Mucosa of descending colon (tissue), 3 donors: ENCODE results near the gene NTM. TPM values are rescaled to one million over a fixed set of nuclear protein-coding genes. Genes with fewer than 3 reads are reported as not detected.

Source experiments
- ATAC-seq: fragments of 200-7000 bp; cut with Tn5 transposase; one replicate; pipeline ENCODE4 v1.9.1; 2020; ENCODE audit warnings: mild to moderate bottlenecking, moderate library complexity
- DNase-seq, 3 donors: peaks; one replicate each; pipeline ENCODE4 v3.0.0-alpha.2; 2020
- H3K36me3 ChIP-seq: fragments of 200-600 bp; one replicate; pipeline ENCODE4 v1.8.0; 2021; ENCODE audit warnings: low read depth, mild to moderate bottlenecking
- H3K4me1 ChIP-seq: fragments of 200-600 bp; one replicate; pipeline ENCODE4 v1.8.0; 2021; ENCODE audit warnings: low read depth, mild to moderate bottlenecking
- H3K4me3 ChIP-seq: fragments of 200-600 bp; one replicate; pipeline ENCODE4 v1.8.0; 2021; ENCODE audit warnings: mild to moderate bottlenecking
- H3K9me3 ChIP-seq: fragments of 200-600 bp; one replicate; pipeline ENCODE4 v1.8.0; 2021; ENCODE audit warnings: mild to moderate bottlenecking
- CTCF ChIP-seq: fragments of 200-600 bp; IDR thresholded peaks from one replicate; pipeline ENCODE4 v1.8.0; 2022; ENCODE audit warnings: antibody characterized with exemption, mild to moderate bottlenecking
- intact Hi-C, 2 donors: fragments of 100-400 bp; cut with DNase I in 1 of 2; cut with micrococcal nuclease in 1 of 2; formaldehyde crosslinking; loops; one replicate each; pipeline versions ENCODE4 v1.11.0 to v1.11.1; 2022; cut with DNase I, micrococcal nuclease
- total RNA-seq, 3 donors: library from RNA; stranded (reverse); fragmentation: NEBNext Ultra II Directional in 2 of 3; extraction: Animal tissue kit (Norgen Biotek cat#: 25700) in 2 of 3; gene quantifications; one replicate each; pipeline versions ENCODE4 v1.2.1 to v1.2.4, GENCODE V29; 2021 to 2023
- donor health status: DM: no; HTN: no; CAD: no; lungs with moderate emphysema.
- donor health status: DM: no; HTN: no; CAD: no.
- donor health status: DM: no; HTN: yes; CAD: no.

The NTM gene
- total RNA-seq, 3 donors from 2014 or later: 0.64 to 7.7 (median 1.2) TPM

GRCh38 chr11:131763193-131763890 is 392.9 kb downstream of the NTM start:
- intact Hi-C loops: no loop called here
- no peaks in the 10 kb centered on the region for H3K36me3 ChIP-seq
- H3K9me3 ChIP-seq: no peaks in the 10 kb centered on the region
- H3K4me1 ChIP-seq: no peaks in the 10 kb centered on the region
- ATAC-seq (no peak), DNase-seq (no peak)
- TF ChIP-seq CTCF: no peak
- no peak overlapping the region for H3K4me3 ChIP-seq

DNA sequence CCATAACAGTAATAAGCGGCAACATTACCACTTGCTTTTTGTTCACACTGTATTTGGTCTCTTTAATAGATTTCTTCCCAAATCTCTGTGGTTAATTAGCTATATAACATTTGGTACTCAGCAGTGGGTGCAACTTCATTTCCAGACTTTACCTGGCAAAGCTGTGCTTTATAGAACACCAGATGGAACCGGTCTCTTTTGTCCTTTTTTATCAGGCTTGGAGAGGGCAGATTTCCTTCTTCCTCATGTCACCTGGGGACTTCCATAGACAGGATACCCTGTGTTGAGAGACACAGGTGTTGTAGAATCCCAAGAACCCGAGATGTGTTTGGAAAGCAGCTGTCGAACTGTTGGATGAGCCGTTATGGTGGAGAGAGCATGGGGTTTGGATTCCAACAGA is 393.7 kb downstream of the NTM start:
- DNase-seq (no peak), ATAC-seq (no peak)
- no peak for TF ChIP-seq CTCF
- H3K36me3 ChIP-seq: no peaks in the 10 kb centered on the region
- intact Hi-C loops: no loop called here
- no peak overlapping the region for H3K4me3 ChIP-seq
- no peaks in the 10 kb centered on the region for H3K4me1 ChIP-seq
- H3K9me3 ChIP-seq: no peaks in the 10 kb centered on the region

DNA sequence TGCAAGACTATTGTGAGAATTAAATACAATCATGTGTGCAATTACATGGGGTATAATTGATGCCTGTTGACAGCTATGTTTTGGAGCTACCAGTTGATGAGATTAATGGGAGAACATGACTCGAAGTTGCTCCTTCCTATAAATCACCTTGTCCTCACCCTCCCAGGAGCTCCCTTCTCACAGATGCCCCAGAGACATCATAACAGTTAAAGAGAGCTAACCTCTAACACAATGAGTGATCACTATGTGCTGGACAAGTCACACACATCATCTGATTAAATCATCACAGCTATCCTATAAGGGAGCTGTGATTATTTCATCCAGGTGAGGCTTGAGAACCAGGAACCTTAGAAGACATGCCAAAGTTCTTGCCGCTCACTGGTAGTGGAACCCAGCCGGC is 394.2 kb downstream of the NTM start:
- no peak for TF ChIP-seq CTCF
- Histone ChIP-seq H3K9me3 (no peaks in the 10 kb centered on the region), H3K4me1 (no peaks in the 10 kb centered on the region), H3K4me3 (no peak overlapping the region), H3K36me3 (no peaks in the 10 kb centered on the region)
- no peak for DNase-seq
- no peak for ATAC-seq
- intact Hi-C loops: no loop called here

DNA sequence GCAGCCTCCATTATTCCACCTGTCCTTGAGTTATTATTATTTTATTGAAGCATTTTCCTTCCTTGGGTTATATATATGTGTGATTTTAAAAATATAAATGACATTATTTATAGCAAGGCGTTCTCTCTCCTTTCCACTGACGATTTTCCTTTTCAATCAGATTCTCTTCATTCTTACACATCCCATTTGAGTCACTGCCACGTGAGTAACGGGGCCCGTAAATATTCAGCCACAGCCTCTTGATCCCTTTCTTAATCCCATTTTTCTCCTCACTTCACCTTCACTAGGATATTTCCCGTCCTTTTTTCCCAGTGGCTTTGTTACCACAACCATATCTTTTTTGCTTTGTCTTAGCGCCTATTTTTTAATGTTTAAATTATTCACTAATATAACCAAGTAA is 396.2 kb downstream of the NTM start:
- Histone ChIP-seq H3K4me3 (no peak overlapping the region), H3K4me1 (no peaks in the 10 kb centered on the region), H3K36me3 (no peaks in the 10 kb centered on the region), H3K9me3 (no peaks in the 10 kb centered on the region)
- no peak for DNase-seq
- intact Hi-C loops: no loop called here
- no peak for ATAC-seq
- TF ChIP-seq CTCF: no peak

DNA sequence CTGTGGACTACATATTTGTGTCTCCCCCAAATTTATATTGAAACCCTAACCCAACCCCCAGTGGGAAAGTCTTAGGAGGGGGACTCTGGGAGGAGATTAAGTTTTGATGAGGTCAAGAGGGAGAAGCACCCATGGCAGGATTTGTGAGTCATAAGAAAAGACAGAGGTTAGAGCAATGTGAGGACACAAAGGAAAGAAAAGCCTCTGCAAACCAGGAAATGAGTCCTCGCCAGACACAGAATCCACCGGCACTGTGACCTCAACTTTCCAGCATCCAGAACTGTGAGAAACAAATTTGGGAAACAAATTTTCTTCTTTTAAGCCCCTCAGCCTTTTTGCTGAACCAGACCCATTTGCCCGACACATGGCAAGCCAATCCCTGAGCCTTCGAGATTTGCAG is 397.0 kb downstream of the NTM start:
- no peak for ATAC-seq
- no peak for DNase-seq
- Histone ChIP-seq H3K9me3 (no peaks in the 10 kb centered on the region), H3K4me3 (no peak overlapping the region), H3K4me1 (no peaks in the 10 kb centered on the region), H3K36me3 (no peaks in the 10 kb centered on the region)
- intact Hi-C loops: no loop called here
- TF ChIP-seq CTCF: no peak

GRCh38 chr11:131770801-131771200 is 400.4 kb downstream of the NTM start:
- intact Hi-C loops: no loop called here
- DNase-seq: no peak
- no peak for TF ChIP-seq CTCF

More at GRCh38 chr11:131770801-131771200, 400.4 kb downstream of the NTM start:
- Histone ChIP-seq H3K9me3 (no peaks in the 10 kb centered on the region), H3K4me3 (no peak overlapping the region), H3K4me1 (no peaks in the 10 kb centered on the region), H3K36me3 (no peaks in the 10 kb centered on the region)
- ATAC-seq: no peak
